Heart right ventricle (tissue), 16 donors: ENCODE measurements around the gene SIGLEC14. TPM values are rescaled to one million over a fixed set of nuclear protein-coding genes. Genes with fewer than 3 reads are reported as not detected.
"Not testable (repeated sequence)": the region's sequence is repeated elsewhere in the genome, so short reads cannot be mapped to it uniquely, and the experiment has no call there.

Source experiments
- ATAC-seq, 8 donors: fragments of 200-7000 bp; cut with Tn5 transposase; one replicate each; pipeline ENCODE4 v1.9.1; 2020; ENCODE audit warnings: mild to moderate bottlenecking in 8 of 8, moderate library complexity in 8 of 8, moderate number of reproducible peaks in 1 of 8
- DNase-seq, 2 donors: peaks; one replicate each; pipeline ENCODE4 v3.0.0-alpha.2; 2020
- H3K27ac ChIP-seq, 10 donors: fragments of 200-600 bp; sonication (generic) in 2 of 10; one replicate each; pipeline versions ENCODE4 v1.5.0 to v1.8.0; 2020 to 2022; ENCODE audit warnings: mild to moderate bottlenecking in 3 of 10
- H3K27me3 ChIP-seq, 7 donors: fragments of 200-600 bp; one replicate each; pipeline ENCODE4 v1.8.0; 2021 to 2022; ENCODE audit warnings: mild to moderate bottlenecking in 2 of 7
- H3K36me3 ChIP-seq, 9 donors: fragments of 200-600 bp; sonication (generic) in 1 of 9; one replicate each; pipeline versions ENCODE4 v1.5.0 to v1.8.0; 2020 to 2022; ENCODE audit warnings: mild to moderate bottlenecking in 2 of 9
- H3K4me1 ChIP-seq, 9 donors: fragments of 200-600 bp; sonication (generic) in 1 of 9; one replicate each; pipeline versions ENCODE4 v1.5.0 to v1.8.0; 2020 to 2022; ENCODE audit warnings: mild to moderate bottlenecking in 4 of 9
- H3K4me3 ChIP-seq, 10 donors: fragments of 200-600 bp; sonication (generic) in 2 of 10; one replicate each; pipeline versions ENCODE4 v1.5.0 to v1.8.0; 2020 to 2022; ENCODE audit warnings: mild to moderate bottlenecking in 7 of 10, moderate library complexity in 2 of 10
- H3K9me3 ChIP-seq, 11 donors: fragments of 200-600 bp in 10 of 11; sonication (generic) in 2 of 11; one replicate each; pipeline versions ENCODE4 v1.5.0 to v1.8.0; 2013 to 2022; ENCODE audit warnings: mild to moderate bottlenecking in 2 of 11, control low read depth in 1 of 11, moderate library complexity in 1 of 11
- CTCF ChIP-seq, 9 donors: fragments of 200-600 bp; sonication (generic) in 2 of 9; IDR thresholded peaks; one replicate each; pipeline versions ENCODE4 v1.5.0 to v1.8.0; 2021 to 2022; ENCODE audit warnings: antibody characterized with exemption in 9 of 9, mild to moderate bottlenecking in 5 of 9, moderate library complexity in 1 of 9
- WGBS, 2 donors: extraction: QIAGEN DNeasy Blood & Tissue Kit; methylation state at CpG; one replicate each; pipeline ENCODE4 v1.1.7; 2013; ENCODE audit warnings: inconsistent platforms in 1 of 2; 5-methylcytosine and 5-hydroxymethylcytosine counted together
- intact Hi-C, 10 donors: fragments of 100-400 bp; cut with DNase I; formaldehyde crosslinking; loops; one replicate each; pipeline versions ENCODE4 v1.11.1 to v1.14.2; 2022
- long read RNA-seq, 3 donors: library from polyadenylated mRNA; unstranded; transcript quantifications; one replicate each; pipeline ENCODE4 v2.0.0, GENCODE V29; 2020 to 2021
- polyA plus RNA-seq, 2 donors: library from polyadenylated mRNA; stranded (reverse); fragments of 200-250 nt; gene quantifications; one replicate each; pipeline ENCODE4 v1.2.3, GENCODE V29; 2013
- total RNA-seq, 10 donors: library from RNA; stranded (reverse); fragmentation: NEBNext Ultra II Directional in 3 of 10; extraction: Animal tissue kit (Norgen Biotek cat#: 25700) in 3 of 10; gene quantifications; one replicate each; pipeline versions ENCODE4 v1.2.1 to v1.2.4, GENCODE V29; 2021 to 2023
- donor health status: Arrhythmogenic right ventricular cardiomyopathy.
- donor health status: ischemic (EF 13 %, LVEDD 7.1; RV severe dilation, severe dysfunction).
- donor health status: healthy with polysubstance abuse.
- donor health status: DM: no; HTN: yes; CAD: no.
- donor health status: DM: no; HTN: no; CAD: no.
- donor health status: ischemic (EF 25% LVEDD 6.9; RV normal size, moderate dysfunction).
- donor health status: ischemic (EF 25% LVEDD 5.7; RV mildly dilated, moderate dysfunction).
- donor health status: healthy.
- donor health status: DM: yes; HTN: yes; CAD: no.
- donor health status: Ischemic cardiomyopathy.
- donor health status: ischemic (EF 35%, LVEDD 5.7; RV mildly dilated, moderate dysfunction).
- donor health status: nonischemic (EF 11% LVEDD 7.7; RV severe dilation, severe dysfunction).
- donor health status: DM: yes; HTN: yes; CAD: no.
- donor health status: PGD.
- donor health status: ischemic (EF 29% LVEDD 5.4; RV normal size, mild dysfunction).
- donor health status: nonischemic (EF 23%, LVEDD 6.1; RV moderate dilation, normal function).

SIGLEC14 gene
- total RNA-seq (1 to 10 TPM in 6 of 10 donors, under 1 TPM in 3, not detected in 1; 0.57 to 9.6 (median 1.3) TPM), polyA plus RNA-seq (under 1 TPM; 0.37 to 0.93 TPM)
- long read RNA-seq, donor 1 = 0 reads
- long read RNA-seq, donor 2 = 0 reads
- long read RNA-seq, donor 3 = 0 reads

GRCh38 chr19:51646730-51647129, at the start of gene SIGLEC14:
Gene SIGLEC14 (minus strand): TSS chr19:51646825. CDS start chr19:51646759, 66 bp downstream.
- H3K27ac ChIP-seq = peak within 1 kb of the TSS in 1 of 10 donors; percentile 55
- intact Hi-C loops, H3K9me3 ChIP-seq, DNase-seq, H3K36me3 ChIP-seq: not testable (repeated sequence)
- H3K27me3 ChIP-seq = peaks cover 0 to 23% (median 4%) of the 10 kb centered on the region in 7 donors
- H3K4me1 ChIP-seq = peaks cover 0 to 35% (median 0%) of the 10 kb centered on the region in 9 donors
- peak in 5 of 8 donors; percentile 34 to 78 (median 72) for ATAC-seq
- peak within 1 kb of the TSS in 1 of 10 donors; percentile 42 for H3K4me3 ChIP-seq
- WGBS, 2 donors = 26 to 30% methylated on average over 3 to 6 of the region's 10 CpGs

- no peaks in the 10 kb centered on the region for H3K9me3 ChIP-seq
- peaks cover 0 to under 1% (median 0%) of the 10 kb centered on the region in 7 donors for H3K27me3 ChIP-seq
- ATAC-seq (no peak), DNase-seq (no peak)
- intact Hi-C loops = no loop called here
- no peak overlapping the region for H3K4me3 ChIP-seq
- peak overlapping the region in 1 of 10 donors; percentile 23 for H3K27ac ChIP-seq
- 88 to 89% methylated on average over 14 of the region's 14 CpGs for WGBS, 2 donors
- no peak for TF ChIP-seq CTCF (IDR thresholded peaks at IDR 0.05)
- peaks cover 0 to 88% (median 27%) of the 10 kb centered on the region in 9 donors for H3K36me3 ChIP-seq
- peaks cover 6 to 41% (median 25%) of the 10 kb centered on the region in 9 donors for H3K4me1 ChIP-seq
These were observed 49.2 kb upstream of the SIGLEC14 start for GRCh38 chr19:51695702-51696315.

- TF ChIP-seq CTCF (IDR thresholded peaks at IDR 0.05) = no peak
- ATAC-seq = no peak
- peaks cover 6 to 41% (median 30%) of the 10 kb centered on the region in 9 donors for H3K4me1 ChIP-seq
- DNase-seq = no peak
- peak overlapping the region in 1 of 10 donors; percentile 23 for H3K27ac ChIP-seq
- intact Hi-C loops = no loop called here
- WGBS, 2 donors = 90% methylated on average over 9 of the region's 9 CpGs
- peaks cover 0 to 8% (median 0%) of the 10 kb centered on the region in 7 donors for H3K27me3 ChIP-seq
- peaks cover 0 to 80% (median 27%) of the 10 kb centered on the region in 9 donors for H3K36me3 ChIP-seq
- no peak overlapping the region for H3K4me3 ChIP-seq
- no peaks in the 10 kb centered on the region for H3K9me3 ChIP-seq
These were observed 48.5 kb upstream of the SIGLEC14 start for GRCh38 chr19:51695088-51695487.

GRCh38 chr19:51694318-51695085, 47.9 kb upstream of the SIGLEC14 start:
- no peak overlapping the region for H3K27ac ChIP-seq
- no peaks in the 10 kb centered on the region for H3K9me3 ChIP-seq
- DNase-seq = no peak
- peaks cover 0 to 75% (median 27%) of the 10 kb centered on the region in 9 donors for H3K36me3 ChIP-seq
- no peak for ATAC-seq
- intact Hi-C loops = no loop called here
- H3K4me1 ChIP-seq = peaks cover 6 to 41% (median 30%) of the 10 kb centered on the region in 9 donors
- no peak for TF ChIP-seq CTCF (IDR thresholded peaks at IDR 0.05)
- H3K4me3 ChIP-seq = no peak overlapping the region
- H3K27me3 ChIP-seq = peaks cover 0 to 12% (median 0%) of the 10 kb centered on the region in 7 donors
- 78 to 83% methylated on average over 10 of the region's 10 CpGs for WGBS, 2 donors
